GM18520 (cell line): ENCODE data around the gene OR11H6.
"Not testable (repeated sequence)": the region's sequence is repeated elsewhere in the genome, so short reads cannot be mapped to it uniquely, and the experiment has no call there.

ENCODE experiments used
- ATAC-seq: cut with Tn5 transposase; IDR thresholded peaks from one replicate; pipeline ENCODE4 v1.9.1; 2021; ENCODE audit not compliant: unreplicated experiment

The OR11H6 gene, protein sequence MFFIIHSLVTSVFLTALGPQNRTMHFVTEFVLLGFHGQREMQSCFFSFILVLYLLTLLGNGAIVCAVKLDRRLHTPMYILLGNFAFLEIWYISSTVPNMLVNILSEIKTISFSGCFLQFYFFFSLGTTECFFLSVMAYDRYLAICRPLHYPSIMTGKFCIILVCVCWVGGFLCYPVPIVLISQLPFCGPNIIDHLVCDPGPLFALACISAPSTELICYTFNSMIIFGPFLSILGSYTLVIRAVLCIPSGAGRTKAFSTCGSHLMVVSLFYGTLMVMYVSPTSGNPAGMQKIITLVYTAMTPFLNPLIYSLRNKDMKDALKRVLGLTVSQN

DNA sequence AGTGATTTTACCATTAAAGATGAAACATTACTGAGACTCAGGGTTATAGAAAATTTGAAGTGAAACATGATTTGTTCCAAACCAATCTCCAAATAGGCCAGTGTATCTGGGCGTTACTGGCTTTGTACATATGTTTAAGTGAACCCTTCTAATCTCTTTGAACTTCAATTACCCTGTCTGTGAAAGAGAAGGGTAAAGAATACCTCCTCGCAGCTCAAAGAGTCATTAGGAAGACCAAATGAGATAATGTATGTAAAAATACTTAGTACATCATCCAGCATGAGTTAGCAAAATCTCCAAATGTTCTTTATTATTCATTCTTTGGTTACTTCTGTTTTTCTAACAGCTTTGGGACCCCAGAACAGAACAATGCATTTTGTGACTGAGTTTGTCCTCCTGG lies at the start of gene OR11H6:
Gene OR11H6, plus strand, starts transcription at position 301 of the 400 bp plus-strand sequence. Its CDS starts 0 bp downstream, at position 301.
- ATAC-seq, result no peak

GRCh38 chr14:20174205-20174604 lies 49.3 kb upstream of the OR11H6 start:
- not testable (repeated sequence) for ATAC-seq

DNA sequence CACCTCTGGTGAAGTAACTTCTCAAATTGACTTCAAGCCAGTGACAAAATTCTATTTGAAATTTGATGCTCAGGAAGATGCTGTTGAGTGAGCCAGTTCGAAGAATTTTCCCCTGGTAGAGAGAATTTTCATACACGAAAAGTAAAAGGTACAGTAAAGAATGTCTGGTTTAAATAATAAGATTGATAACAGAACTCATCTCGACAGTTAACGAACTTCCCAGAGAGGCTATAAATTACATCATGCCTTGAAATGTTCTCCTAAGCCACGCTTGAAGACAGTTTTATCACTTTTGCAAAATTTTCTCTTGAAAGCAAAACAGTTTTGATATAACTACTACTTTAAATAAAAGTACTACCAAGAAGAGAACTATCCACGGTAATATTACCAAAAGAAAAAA lies 47.2 kb upstream of the OR11H6 start:
- no peak for ATAC-seq

- ATAC-seq, result no peak
Observed at GRCh38 chr14:20177433-20177974, 46.0 kb upstream of the OR11H6 start.

DNA sequence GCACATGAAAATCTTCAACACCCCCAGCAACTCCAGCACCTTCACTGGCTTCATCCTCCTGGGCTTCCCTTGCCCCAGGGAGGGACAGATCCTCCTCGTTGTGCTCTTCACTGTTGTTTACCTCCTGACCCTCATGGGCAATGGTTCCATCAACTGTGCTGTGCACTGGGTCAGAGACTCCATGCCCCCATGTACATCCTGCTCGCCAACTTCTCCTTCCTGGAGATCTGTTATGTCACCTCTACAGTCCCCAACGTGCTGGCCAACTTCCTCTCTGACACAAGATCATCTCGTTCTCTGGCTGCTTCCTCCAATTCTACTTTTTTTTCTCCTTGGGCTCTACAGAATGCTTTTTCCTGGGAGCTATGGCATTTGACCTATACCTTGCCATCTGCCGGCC lies 44.3 kb upstream of the OR11H6 start:
- ATAC-seq, result no peak

DNA sequence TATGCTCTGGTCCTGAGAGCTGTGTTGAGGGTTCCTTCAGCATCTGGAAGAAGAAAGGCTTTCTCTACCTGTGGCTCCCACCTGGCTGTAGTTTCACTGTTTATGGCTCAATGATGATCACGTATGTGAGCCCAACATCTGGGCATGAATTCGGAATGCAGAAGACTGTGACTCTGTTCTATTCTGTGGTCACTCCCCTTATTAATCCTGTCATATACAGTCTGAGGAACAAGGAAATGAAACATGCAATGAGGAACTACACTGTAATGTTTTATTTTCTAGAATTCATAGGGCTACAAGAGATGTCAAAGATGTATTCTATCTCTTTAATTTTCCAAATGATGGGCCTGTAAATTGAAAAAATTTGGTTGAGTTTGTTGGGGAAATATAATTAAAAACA lies 43.6 kb upstream of the OR11H6 start:
- no peak for ATAC-seq

DNA sequence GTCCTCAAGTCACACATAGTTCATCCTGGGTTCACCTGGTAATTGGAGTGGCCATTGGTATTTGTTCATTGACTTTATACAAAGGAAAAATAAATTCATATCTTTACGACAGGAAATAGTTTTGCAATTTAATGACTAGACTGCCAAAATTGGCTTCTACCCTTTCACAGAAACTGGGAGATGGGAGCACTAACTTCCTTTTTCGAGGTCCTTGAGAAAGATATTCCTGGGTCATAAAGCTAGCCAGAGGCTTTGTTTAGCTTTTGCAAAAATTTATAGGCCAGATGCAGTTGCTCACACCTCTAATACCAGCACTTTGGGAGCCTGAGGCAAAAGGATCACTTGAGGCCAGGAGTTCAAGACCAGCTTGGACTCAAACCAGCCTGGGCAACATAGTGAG lies 43.0 kb upstream of the OR11H6 start:
- ATAC-seq, result no peak

- ATAC-seq, result no peak
Observed at GRCh38 chr14:20184181-20184580, 39.3 kb upstream of the OR11H6 start.

DNA sequence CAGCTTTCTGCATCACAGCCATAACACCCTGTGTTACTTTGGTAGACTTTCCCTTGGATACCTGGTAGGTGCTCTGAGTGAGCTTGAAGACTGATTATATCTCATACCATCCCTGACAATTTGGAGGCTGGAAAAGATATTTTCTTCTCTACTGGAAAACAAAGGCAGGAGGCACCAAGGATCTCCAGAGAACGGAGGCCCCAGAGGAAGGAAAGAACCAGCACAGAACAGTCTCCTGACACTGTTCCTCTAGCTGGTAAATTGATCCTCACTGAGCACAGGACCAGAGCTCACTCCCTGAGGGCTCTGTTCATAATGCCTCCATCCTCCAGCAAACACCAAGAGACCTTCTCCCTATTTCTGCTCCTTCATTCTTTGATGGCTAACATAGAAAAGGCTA lies 32.9 kb upstream of the OR11H6 start, which contains the start of gene OR11G2:
Gene OR11G2, plus strand, starts transcription at position 301 of the 400 bp plus-strand sequence. CDS start 6,542 bp downstream, outside the sequence.
- no peak for ATAC-seq

GRCh38 chr14:20191396-20191795 lies 32.1 kb upstream of the OR11H6 start:
- ATAC-seq, result no peak

GRCh38 chr14:20194101-20194500 lies 29.4 kb upstream of the OR11H6 start:
- no peak for ATAC-seq

GRCh38 chr14:20195170-20195569 lies 28.3 kb upstream of the OR11H6 start:
- not testable (repeated sequence) for ATAC-seq

GRCh38 chr14:20195911-20196310 lies 27.6 kb upstream of the OR11H6 start:
- ATAC-seq, result no peak

- ATAC-seq, result no peak
Observed at GRCh38 chr14:20197459-20197858, 26.1 kb upstream of the OR11H6 start.

GRCh38 chr14:20198991-20199390 lies 24.5 kb upstream of the OR11H6 start:
- ATAC-seq, result no peak

- ATAC-seq, result no peak
Observed at GRCh38 chr14:20204721-20205120, 18.8 kb upstream of the OR11H6 start.

DNA sequence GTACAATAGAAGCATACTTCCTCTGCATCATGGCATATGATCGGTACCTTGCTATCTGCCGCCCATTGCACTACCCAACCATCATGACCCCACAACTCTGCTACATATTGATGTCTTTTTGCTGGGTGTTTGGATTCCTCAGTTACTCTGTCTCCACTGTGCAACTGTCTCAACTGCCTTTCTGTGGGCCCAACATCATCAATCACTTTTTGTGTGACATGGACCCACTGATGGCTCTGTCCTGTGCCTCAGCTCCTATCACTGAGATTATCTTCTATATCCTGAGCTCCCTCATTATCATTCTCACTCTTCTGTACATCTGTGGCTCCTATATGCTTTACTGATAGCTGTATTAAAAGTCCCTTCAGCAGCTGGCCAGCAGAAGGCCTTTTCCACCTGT lies 13.9 kb upstream of the OR11H6 start:
- ATAC-seq, result no peak

DNA sequence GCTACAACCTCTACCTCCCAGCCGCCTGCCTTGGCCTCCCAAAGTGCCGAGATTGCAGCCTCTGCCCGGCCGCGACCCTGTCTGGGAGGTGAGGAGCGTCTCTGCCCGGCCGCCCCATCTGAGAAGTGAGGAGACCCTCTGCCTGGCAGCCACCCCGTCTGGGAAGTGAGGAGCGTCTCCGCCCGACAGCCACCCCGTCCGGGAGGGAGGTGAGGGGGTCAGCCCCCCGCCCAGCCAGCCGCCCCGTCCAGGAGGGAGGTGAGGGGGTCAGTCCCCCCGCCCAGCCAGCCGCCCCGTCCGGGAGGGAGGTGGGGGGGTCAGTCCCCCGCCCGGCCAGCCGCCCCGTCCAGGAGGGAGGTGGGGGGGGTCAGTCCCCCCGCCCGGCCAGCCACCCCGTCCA lies 11.1 kb upstream of the OR11H6 start:
- not testable (repeated sequence) for ATAC-seq

GRCh38 chr14:20215196-20215595 lies 8.3 kb upstream of the OR11H6 start:
- ATAC-seq, result no peak

- ATAC-seq, result no peak
Observed at GRCh38 chr14:20219033-20219432, 4.5 kb upstream of the OR11H6 start.

- no peak for ATAC-seq
Observed at GRCh38 chr14:20228681-20229080, 5.2 kb downstream of the OR11H6 start, which contains the start of gene OR11H7. OR11H7 (plus strand) TSS chr14:20228981.

GRCh38 chr14:20235415-20235814 lies 11.9 kb downstream of the OR11H6 start:
- ATAC-seq, result not testable (repeated sequence)
